HK-2 (cell line): ENCODE results near the gene DDIT4L.
"Not testable (repeated sequence)": the region's sequence is repeated elsewhere in the genome, so short reads cannot be mapped to it uniquely, and the experiment has no call there.

Experiments used
- DNase-seq: peaks from one replicate; pipeline ENCODE4 v3.0.0-alpha.2; 2018; ENCODE audit not compliant: unreplicated experiment

Gene DDIT4L

GRCh38 chr4:100189820-100190642 is at the start of gene DDIT4L:
DDIT4L (minus strand) TSS chr4:100190468; CDS start chr4:100189983, 485 bp downstream.
- DNase-seq = peak; percentile 9

DNA sequence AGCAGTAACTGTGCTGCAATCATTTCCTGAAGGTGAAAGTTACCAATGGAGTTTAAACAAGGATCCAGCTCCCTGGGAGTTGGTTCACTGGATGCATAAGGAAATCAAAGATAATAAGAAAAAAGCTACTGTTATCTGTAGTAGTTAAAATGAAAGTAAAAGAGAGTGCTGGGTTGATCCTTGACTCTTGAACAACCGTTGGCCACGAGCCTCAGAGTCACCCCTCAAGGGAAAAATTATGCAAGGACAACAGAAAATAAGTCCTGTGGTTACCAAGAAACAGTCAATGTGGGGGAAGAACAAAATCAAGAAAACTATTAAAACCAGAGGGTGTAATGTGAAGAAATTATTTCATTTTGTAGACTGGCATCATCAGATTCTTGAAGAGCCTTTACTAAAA is 49.7 kb upstream of the DDIT4L start:
- DNase-seq = no peak

DNA sequence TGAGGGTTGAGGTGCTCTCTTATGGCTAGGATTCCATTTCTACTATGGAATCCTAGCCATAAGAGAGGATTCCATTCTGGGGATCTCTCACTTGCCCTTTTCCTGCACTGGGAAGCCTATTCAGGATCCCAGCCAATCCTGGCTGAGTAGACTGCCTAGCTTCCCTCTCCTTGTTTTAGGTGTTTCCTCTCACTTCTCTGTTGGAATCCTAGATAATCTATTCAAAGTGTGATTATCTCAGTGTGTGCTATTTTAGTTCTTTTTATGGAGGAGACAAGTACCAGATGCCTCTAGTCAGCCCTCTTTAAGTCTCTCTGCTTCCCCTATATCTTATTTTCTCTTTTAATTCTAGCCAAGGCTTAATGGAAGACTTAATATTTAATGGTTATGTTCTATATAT is 34.5 kb upstream of the DDIT4L start:
- no peak for DNase-seq

GRCh38 chr4:100224160-100224559 is 33.9 kb upstream of the DDIT4L start:
- no peak for DNase-seq

DNA sequence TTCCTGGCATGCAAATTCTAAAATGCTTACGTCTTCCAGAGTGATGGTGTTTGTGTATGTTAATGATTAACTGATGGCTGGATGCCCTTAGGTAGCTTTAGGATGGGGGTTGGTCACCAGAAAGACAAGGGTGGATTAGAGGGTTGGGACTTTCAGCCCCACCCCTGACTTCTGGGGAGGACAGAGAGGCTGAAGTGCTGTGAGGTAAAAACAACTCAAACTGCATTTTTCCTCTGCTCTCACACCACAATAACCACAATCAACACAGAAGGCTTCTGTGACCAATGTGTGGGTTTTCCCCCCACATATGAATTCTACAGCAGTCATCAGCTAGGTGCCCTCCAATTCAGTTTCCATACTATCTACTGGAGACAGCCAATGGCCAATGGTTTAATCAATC is 18.7 kb upstream of the DDIT4L start:
- peak; percentile 10 for DNase-seq

GRCh38 chr4:100208459-100208858 is 18.2 kb upstream of the DDIT4L start:
- DNase-seq = no peak

- DNase-seq = no peak
Observed at GRCh38 chr4:100206850-100207249, 16.6 kb upstream of the DDIT4L start.

GRCh38 chr4:100198061-100198460 is 7.8 kb upstream of the DDIT4L start:
- no peak for DNase-seq

DNA sequence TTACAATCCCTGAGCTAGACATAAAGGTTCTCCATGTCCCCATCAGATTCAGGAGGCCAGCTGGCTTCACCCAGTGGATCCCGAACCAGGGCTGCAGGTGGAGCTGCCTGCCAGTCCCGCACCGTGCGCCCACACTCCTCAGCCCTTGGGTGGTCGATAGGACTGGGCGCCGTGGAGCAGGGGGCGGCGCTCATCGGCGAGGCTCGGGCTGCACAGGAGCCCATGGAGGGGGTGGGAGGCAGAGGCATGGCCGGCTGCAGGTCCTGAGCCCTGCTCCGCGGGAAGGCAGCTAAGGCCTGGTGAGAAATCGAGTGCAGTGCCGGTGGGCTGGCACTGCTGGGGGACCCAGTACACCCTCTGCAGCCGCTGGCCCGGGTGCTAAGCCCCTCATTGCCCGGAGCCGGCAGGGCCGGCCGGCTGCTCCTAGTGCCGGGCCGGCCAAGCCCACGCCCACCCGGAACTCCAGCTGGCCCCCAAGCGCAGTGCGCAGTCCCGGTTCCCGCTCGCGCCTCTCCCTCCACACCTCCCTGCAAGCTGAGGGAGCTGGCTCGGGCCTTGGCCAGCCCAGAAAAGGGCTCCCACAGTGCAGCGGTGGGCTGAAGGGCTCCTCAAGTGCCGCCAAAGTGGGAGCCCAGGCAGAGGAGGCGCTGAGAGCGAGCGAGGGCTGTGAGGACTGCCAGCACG is 6.3 kb upstream of the DDIT4L start:
- not testable (repeated sequence) for DNase-seq

GRCh38 chr4:100190643-100191600 is 654 bp upstream of the DDIT4L start:
- no peak for DNase-seq

GRCh38 chr4:100188829-100189228 is 1.4 kb downstream of the DDIT4L start:
- DNase-seq = no peak

DNA sequence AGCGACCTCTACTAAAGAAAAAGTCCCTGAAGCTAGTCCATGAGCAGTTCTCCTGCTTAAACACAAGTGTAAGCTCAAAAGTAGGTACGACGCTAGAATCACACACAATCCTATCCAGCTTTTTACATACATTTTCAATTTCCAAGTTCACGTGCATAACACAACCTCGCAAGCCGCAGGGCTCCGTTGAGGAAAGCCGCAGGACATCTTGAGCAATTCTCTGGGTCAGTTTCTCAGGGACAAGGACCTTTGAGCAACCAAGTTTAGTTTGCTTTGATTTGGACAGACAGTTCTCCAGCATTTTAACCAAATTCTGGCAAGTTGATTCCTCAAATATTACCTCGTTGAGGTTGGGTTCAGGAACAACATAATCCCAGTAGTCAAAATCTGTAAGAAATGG is 2.5 kb downstream of the DDIT4L start:
- DNase-seq = no peak

- no peak for DNase-seq
Observed at GRCh38 chr4:100184787-100185186, 5.5 kb downstream of the DDIT4L start.

DNA sequence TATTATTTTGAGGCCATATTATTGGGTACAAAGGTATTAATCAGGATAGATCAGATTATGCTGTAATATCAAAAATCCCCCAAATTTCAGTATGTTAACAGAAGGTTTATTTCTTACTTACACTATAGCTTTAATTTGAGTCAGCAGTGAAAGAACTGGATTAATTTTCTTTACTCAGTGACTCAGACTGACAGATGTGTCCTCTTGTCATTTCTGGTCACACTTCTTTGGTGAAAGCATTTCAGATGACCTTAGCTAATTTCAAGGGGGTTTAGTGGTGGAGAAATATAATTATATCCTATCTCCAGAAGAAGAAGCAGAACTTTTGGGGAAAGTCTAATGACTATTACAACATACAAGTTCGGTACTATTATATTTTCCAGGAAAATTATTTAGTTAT is 12.4 kb downstream of the DDIT4L start:
- no peak for DNase-seq

DNA sequence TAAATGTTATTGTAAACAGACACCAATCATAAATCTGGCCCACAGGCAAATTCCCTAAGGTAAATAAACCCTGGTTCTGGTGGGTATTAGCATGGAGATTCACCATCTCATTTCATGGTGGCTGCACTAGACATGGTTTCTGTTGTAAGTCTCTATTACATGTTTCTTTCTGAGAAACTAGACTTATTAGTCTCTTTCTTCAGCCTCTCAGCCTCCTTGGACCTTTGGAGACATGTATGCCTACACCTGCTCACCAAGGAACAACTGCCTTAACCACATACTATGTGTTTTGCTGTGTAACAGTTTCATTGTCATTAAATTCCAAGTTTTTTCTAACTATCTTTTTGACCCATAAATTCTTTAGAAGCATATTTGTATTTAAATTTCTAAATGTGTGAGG is 13.1 kb downstream of the DDIT4L start:
- no peak for DNase-seq

GRCh38 chr4:100175858-100176257 is 14.4 kb downstream of the DDIT4L start:
- no peak for DNase-seq

DNA sequence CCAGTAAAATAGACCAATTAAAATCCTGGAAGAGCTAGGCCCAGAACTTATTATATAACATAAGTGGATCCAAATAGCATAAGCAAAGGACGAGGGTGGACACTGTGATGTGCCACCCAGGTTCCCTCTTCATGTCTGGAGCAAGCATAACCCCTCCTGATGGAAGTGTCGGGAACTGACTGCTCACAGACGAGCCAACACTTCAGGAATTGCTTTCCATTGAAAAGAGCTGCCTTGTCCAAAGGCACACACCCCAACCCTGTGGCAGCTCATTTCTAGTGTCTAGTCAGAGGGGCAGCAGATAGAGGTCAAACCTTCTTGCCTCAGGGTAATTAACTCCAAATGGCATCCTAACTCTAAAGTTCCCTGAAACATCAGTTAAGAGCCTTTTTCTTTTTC is 15.3 kb downstream of the DDIT4L start:
- DNase-seq = no peak

DNA sequence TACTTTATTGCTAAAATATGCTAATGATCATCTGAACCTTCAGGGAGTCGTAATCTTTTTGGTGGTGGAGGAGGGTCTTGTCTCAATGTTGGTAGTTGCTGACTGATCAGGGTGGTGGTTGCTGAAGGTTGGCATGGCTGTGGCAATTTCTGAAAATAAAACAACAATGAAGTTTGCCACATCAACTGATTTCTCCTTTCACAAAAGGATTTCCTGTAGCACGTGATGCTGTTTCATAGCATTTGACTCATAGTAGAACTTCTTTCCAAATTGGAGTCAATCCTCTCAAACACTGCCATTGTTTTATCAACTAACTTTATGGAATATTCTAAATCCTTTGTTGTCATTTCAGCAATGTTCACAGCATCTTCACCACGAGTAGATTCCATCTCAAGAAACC is 19.3 kb downstream of the DDIT4L start:
- no peak for DNase-seq

- DNase-seq = no peak
Observed at GRCh38 chr4:100169491-100170485, 20.5 kb downstream of the DDIT4L start.

DNA sequence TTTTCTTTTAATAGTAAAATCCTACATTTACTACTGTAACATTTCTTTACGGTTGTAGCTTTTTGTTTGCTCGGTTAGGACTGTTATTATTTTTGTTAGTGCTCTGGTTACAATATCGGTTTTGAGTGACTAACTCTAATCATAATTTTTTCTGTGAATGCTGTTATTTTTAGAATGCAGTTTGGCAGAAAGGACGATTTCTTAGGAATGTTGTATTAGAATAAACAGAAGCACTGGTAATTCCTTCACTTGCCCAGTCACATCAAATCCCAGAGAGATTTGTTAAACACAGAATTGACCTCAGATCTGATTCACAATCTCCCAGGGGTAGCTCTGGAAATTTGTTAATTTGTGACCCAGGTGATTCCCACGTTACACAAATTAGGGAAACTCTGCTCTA is 21.7 kb downstream of the DDIT4L start:
- no peak for DNase-seq
